Measurements from ENCODE around the gene PHYHD1. TPM values are rescaled to one million over a fixed set of nuclear protein-coding genes. Genes with fewer than 3 reads are reported as not detected.

The PHYHD1 gene
- total RNA-seq, 1 experiment from 2014 or later, result 0.32 TPM

DNA sequence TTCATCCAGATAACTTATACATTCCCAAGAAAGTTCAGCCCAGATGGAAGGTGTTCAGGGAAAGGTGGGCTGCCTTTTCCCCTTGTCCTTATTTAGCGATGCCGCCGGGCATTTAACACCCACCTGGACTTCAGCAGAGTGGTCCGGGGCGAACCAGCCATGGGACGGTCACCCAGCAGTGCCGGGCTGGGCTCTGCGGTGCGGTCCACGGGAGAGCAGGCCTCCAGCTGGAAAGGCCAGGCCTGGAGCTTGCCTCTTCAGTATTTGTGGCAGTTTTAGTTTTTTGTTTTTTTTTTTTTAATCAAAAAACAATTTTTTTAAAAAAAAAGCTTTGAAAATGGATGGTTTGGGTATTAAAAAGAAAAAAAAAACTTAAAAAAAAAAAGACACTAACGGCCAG, 4.0 kb upstream of the PHYHD1 start:
- ChIA-PET POLR2A (no interaction called here), RAD21 (ENCODE audit: low non-redundant PET in 1 of 2, low total read pairs in 2 of 2, uncharacterized antibody in 2 of 2, unreplicated experiment in 2 of 2) (no interaction called here), CTCF (no interaction called here)
- no TSS peak for BruUV-seq (replicated peaks)
- Histone ChIP-seq H3K9me3 (ENCODE audit: control insufficient read depth in 1 of 2, insufficient read depth in 1 of 2, low read depth in 1 of 2, low read length in 2 of 2) (no peaks in the 10 kb centered on the region), H3K27ac (ENCODE audit: low read depth, low read length) (no peak overlapping the region), H3K27me3 (ENCODE audit: insufficient read depth, low read length) (no peaks in the 10 kb centered on the region), H2AFZ (ENCODE audit: low read depth, low read length, poor library complexity, severe bottlenecking) (no peak overlapping the region), H3K9ac (ENCODE audit: low read length) (no peak overlapping the region), H4K20me1 (ENCODE audit: insufficient read depth) (no peaks in the 10 kb centered on the region), H3K4me2 (ENCODE audit: low read length) (no peak overlapping the region), H3K36me3 (ENCODE audit: control insufficient read depth in 1 of 2, insufficient read depth in 2 of 2, low read length in 2 of 2) (0 out of 4 replicates have a peak, but pooled peaks cover 0 to 5% of the 10 kb centered on the region in 2 experiments), H3K4me3 (replicated peaks in 1 of 2; ENCODE audit: low read depth in 1 of 2, low read length in 2 of 2) (no peak overlapping the region), H3K9me2 (ENCODE audit: insufficient read depth) (no peaks in the 10 kb centered on the region), H3K4me1 (ENCODE audit: control insufficient read depth in 1 of 2, insufficient read depth in 2 of 2, low read length in 2 of 2) (peaks cover 9 to 20% of the 10 kb centered on the region in 2 experiments), H3K79me2 (ENCODE audit: insufficient read depth, low read length) (peaks cover 13% of the 10 kb centered on the region; the same call in 1 of the 2 replicates)
- ATAC-seq (no peak), DNase-seq (ENCODE audit: low read depth, low spot score) (no peak)
- no peak for TF ChIP-seq JUND (IDR thresholded peaks at IDR 0.05)
- no peak for TF ChIP-seq EZH2 (IDR thresholded peaks at IDR 0.05)
- TF ChIP-seq, protein P1, sequence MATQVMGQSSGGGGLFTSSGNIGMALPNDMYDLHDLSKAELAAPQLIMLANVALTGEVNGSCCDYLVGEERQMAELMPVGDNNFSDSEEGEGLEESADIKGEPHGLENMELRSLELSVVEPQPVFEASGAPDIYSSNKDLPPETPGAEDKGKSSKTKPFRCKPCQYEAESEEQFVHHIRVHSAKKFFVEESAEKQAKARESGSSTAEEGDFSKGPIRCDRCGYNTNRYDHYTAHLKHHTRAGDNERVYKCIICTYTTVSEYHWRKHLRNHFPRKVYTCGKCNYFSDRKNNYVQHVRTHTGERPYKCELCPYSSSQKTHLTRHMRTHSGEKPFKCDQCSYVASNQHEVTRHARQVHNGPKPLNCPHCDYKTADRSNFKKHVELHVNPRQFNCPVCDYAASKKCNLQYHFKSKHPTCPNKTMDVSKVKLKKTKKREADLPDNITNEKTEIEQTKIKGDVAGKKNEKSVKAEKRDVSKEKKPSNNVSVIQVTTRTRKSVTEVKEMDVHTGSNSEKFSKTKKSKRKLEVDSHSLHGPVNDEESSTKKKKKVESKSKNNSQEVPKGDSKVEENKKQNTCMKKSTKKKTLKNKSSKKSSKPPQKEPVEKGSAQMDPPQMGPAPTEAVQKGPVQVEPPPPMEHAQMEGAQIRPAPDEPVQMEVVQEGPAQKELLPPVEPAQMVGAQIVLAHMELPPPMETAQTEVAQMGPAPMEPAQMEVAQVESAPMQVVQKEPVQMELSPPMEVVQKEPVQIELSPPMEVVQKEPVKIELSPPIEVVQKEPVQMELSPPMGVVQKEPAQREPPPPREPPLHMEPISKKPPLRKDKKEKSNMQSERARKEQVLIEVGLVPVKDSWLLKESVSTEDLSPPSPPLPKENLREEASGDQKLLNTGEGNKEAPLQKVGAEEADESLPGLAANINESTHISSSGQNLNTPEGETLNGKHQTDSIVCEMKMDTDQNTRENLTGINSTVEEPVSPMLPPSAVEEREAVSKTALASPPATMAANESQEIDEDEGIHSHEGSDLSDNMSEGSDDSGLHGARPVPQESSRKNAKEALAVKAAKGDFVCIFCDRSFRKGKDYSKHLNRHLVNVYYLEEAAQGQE (IDR thresholded peaks at IDR 0.05; ENCODE audit: low read depth), result no peak
- TF ChIP-seq POLR2A (IDR thresholded peaks at IDR 0.05; ENCODE audit: borderline replicate concordance, extremely low read depth, insufficient read depth, insufficient read length), result no peak
- TF ChIP-seq, protein P2, sequence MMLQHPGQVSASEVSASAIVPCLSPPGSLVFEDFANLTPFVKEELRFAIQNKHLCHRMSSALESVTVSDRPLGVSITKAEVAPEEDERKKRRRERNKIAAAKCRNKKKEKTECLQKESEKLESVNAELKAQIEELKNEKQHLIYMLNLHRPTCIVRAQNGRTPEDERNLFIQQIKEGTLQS (IDR thresholded peaks at IDR 0.05), result no peak
- TF ChIP-seq CTCF (IDR thresholded peaks at IDR 0.05 in 2 of 3, conservative IDR thresholded peaks at IDR 0.05 in 1 of 3; ENCODE audit: borderline replicate concordance in 1 of 3, insufficient read depth in 1 of 3, low read depth in 2 of 3, low read length in 2 of 3), result no peak
- TF ChIP-seq MAX (IDR thresholded peaks at IDR 0.05), result no peak
- no peak for TF ChIP-seq EGR1 (IDR thresholded peaks at IDR 0.05; ENCODE audit: low read depth)
- TF ChIP-seq FOSL1 (IDR thresholded peaks at IDR 0.05; ENCODE audit: low read depth), result no peak
- TF ChIP-seq SP1 (IDR thresholded peaks at IDR 0.05; ENCODE audit: low read depth), result no peak
- no peak for TF ChIP-seq ELF1 (IDR thresholded peaks at IDR 0.05; ENCODE audit: borderline replicate concordance, low read depth)
- TF ChIP-seq CBX3 (IDR thresholded peaks at IDR 0.05; ENCODE audit: low read depth), result no peak
- no peak for TF ChIP-seq POLR2AphosphoS5 (IDR thresholded peaks at IDR 0.05; ENCODE audit: low read depth, low read length)
- no peak for TF ChIP-seq ZFX (IDR thresholded peaks at IDR 0.05)
- no peak for TF ChIP-seq RAD21 (IDR thresholded peaks at IDR 0.05; ENCODE audit: low read depth)
- no peak for TF ChIP-seq CEBPB (IDR thresholded peaks at IDR 0.05; ENCODE audit: low read depth)
- TF ChIP-seq EZH2phosphoT487 (IDR thresholded peaks at IDR 0.05; ENCODE audit: borderline replicate concordance), result no peak
- TF ChIP-seq, protein P3, sequence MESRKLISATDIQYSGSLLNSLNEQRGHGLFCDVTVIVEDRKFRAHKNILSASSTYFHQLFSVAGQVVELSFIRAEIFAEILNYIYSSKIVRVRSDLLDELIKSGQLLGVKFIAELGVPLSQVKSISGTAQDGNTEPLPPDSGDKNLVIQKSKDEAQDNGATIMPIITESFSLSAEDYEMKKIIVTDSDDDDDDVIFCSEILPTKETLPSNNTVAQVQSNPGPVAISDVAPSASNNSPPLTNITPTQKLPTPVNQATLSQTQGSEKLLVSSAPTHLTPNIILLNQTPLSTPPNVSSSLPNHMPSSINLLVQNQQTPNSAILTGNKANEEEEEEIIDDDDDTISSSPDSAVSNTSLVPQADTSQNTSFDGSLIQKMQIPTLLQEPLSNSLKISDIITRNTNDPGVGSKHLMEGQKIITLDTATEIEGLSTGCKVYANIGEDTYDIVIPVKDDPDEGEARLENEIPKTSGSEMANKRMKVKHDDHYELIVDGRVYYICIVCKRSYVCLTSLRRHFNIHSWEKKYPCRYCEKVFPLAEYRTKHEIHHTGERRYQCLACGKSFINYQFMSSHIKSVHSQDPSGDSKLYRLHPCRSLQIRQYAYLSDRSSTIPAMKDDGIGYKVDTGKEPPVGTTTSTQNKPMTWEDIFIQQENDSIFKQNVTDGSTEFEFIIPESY (IDR thresholded peaks at IDR 0.05; ENCODE audit: extremely low read depth, insufficient replicate concordance, low read length), result no peak
- no peak for TF ChIP-seq YY1 (IDR thresholded peaks at IDR 0.05; ENCODE audit: extremely low read depth, insufficient replicate concordance, low read depth, low read length)
- no peak for TF ChIP-seq SRF (IDR thresholded peaks at IDR 0.05; ENCODE audit: low read depth)
- intact Hi-C loops (cut with micrococcal nuclease), result no loop called here

Measured in HCT116 (cell line).